Heart left ventricle (tissue), 16 donors: Measurements from ENCODE around the gene RNFT1. TPM values are rescaled to one million over a fixed set of nuclear protein-coding genes. Genes with fewer than 3 reads are reported as not detected.
A peak's percentile ranks its signal among the peaks of the same experiment; 100 is the strongest.
"Not testable (repeated sequence)": the region's sequence is repeated elsewhere in the genome, so short reads cannot be mapped to it uniquely, and the experiment has no call there.

Source experiments
- ATAC-seq, 4 donors: fragments of 200-7000 bp; cut with Tn5 transposase; one replicate each; pipeline ENCODE4 v1.9.1; 2020 to 2022; ENCODE audit warnings: moderate library complexity in 4 of 4, mild to moderate bottlenecking in 3 of 4, moderate number of reproducible peaks in 1 of 4
- DNase-seq, 5 donors: peaks; one replicate each; pipeline ENCODE4 v3.0.0-alpha.2; 2020
- H3K27ac ChIP-seq, 12 donors: fragments of 200-600 bp; sonication (generic) in 4 of 12; one replicate each; pipeline versions ENCODE4 v1.5.0 to v1.8.0; 2016 to 2022; ENCODE audit warnings: mild to moderate bottlenecking in 2 of 12
- H3K27me3 ChIP-seq, 9 donors: fragments of 200-600 bp; sonication (generic) in 2 of 9; one replicate each; pipeline versions ENCODE4 v1.5.1 to v1.8.0; 2016 to 2022; ENCODE audit warnings: mild to moderate bottlenecking in 3 of 9
- H3K36me3 ChIP-seq, 9 donors: fragments of 200-600 bp; sonication (generic) in 2 of 9; one replicate each; pipeline versions ENCODE4 v1.5.0 to v1.8.0; 2018 to 2022; ENCODE audit warnings: mild to moderate bottlenecking in 2 of 9
- H3K4me1 ChIP-seq, 12 donors: fragments of 200-600 bp; sonication (generic) in 4 of 12; one replicate each; pipeline versions ENCODE4 v1.5.0 to v1.8.0; 2016 to 2022; ENCODE audit warnings: mild to moderate bottlenecking in 3 of 12
- H3K4me3 ChIP-seq, 12 donors: fragments of 200-600 bp; sonication (generic) in 4 of 12; one replicate each; pipeline versions ENCODE4 v1.5.0 to v1.8.0; 2017 to 2022; ENCODE audit warnings: mild to moderate bottlenecking in 9 of 12, moderate library complexity in 4 of 12
- H3K9me3 ChIP-seq, 12 donors: fragments of 200-600 bp; sonication (generic) in 4 of 12; one replicate each; pipeline versions ENCODE4 v1.5.0 to v1.8.0; 2016 to 2022; ENCODE audit warnings: mild to moderate bottlenecking in 1 of 12
- CTCF ChIP-seq, 12 donors: fragments of 200-600 bp; sonication (generic) in 4 of 12; IDR thresholded peaks; one replicate each; pipeline versions ENCODE4 v1.5.0 to v1.8.0; 2018 to 2022; ENCODE audit warnings: antibody characterized with exemption in 12 of 12, mild to moderate bottlenecking in 5 of 12
- POLR2A ChIP-seq, 2 donors: fragments of 450-650 bp; IDR thresholded peaks; one replicate each; pipeline ENCODE4 v1.6.1; 2017; ENCODE audit warnings: antibody characterized with exemption in 2 of 2, mild to moderate bottlenecking in 2 of 2, moderate library complexity in 2 of 2
- WGBS, 4 donors: extraction: QIAGEN DNeasy Blood & Tissue Kit in 2 of 4; methylation state at CpG; one replicate each; pipeline versions ENCODE4 v1.1.5 to v1.1.7; 2013 to 2018; 5-methylcytosine and 5-hydroxymethylcytosine counted together
- intact Hi-C, 10 donors: fragments of 100-400 bp; cut with DNase I; formaldehyde crosslinking; loops; one replicate each; pipeline versions ENCODE4 v1.11.1 to v1.14.2; 2022
- long read RNA-seq, 3 donors: library from polyadenylated mRNA; unstranded; transcript quantifications; one replicate each; pipeline ENCODE4 v2.0.0, GENCODE V29; 2020 to 2021
- polyA plus RNA-seq, 2 donors: library from polyadenylated mRNA; stranded (reverse); fragments of 200-250 nt; gene quantifications; one replicate each; pipeline ENCODE4 v1.2.3, GENCODE V29; 2013
- total RNA-seq, 9 donors: library from RNA; depleted of rRNA in 2 of 9; stranded (reverse); fragments of >200 nt in 2 of 9; fragmentation: NEBNext Ultra II Directional in 3 of 9; extraction: Animal tissue kit (Norgen Biotek cat#: 25700) in 3 of 9; gene quantifications; one replicate each; pipeline versions ENCODE4 v1.1.0 to v1.2.4, GENCODE V29; 2016 to 2023
- donor health status: ischemic (EF 13 %, LVEDD 7.1; RV severe dilation, severe dysfunction).
- donor health status: healthy with polysubstance abuse.
- donor health status: DM: no; HTN: yes; CAD: no.
- donor health status: DM: no; HTN: no; CAD: no.
- donor health status: ischemic (EF 25% LVEDD 6.9; RV normal size, moderate dysfunction).
- donor health status: ischemic (EF 25% LVEDD 5.7; RV mildly dilated, moderate dysfunction).
- donor health status: healthy.
- donor health status: DM: yes; HTN: yes; CAD: no.
- donor health status: ischemic (EF 35%, LVEDD 5.7; RV mildly dilated, moderate dysfunction).
- donor health status: nonischemic (EF 11% LVEDD 7.7; RV severe dilation, severe dysfunction).
- donor health status: DM: yes; HTN: yes; CAD: no.
- donor health status: PGD.
- donor health status: ischemic (EF 29% LVEDD 5.4; RV normal size, mild dysfunction).
- donor health status: nonischemic (EF 23%, LVEDD 6.1; RV moderate dilation, normal function).

Gene RNFT1, protein sequence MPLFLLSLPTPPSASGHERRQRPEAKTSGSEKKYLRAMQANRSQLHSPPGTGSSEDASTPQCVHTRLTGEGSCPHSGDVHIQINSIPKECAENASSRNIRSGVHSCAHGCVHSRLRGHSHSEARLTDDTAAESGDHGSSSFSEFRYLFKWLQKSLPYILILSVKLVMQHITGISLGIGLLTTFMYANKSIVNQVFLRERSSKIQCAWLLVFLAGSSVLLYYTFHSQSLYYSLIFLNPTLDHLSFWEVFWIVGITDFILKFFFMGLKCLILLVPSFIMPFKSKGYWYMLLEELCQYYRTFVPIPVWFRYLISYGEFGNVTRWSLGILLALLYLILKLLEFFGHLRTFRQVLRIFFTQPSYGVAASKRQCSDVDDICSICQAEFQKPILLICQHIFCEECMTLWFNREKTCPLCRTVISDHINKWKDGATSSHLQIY
- total RNA-seq (10 to 100 TPM in 2 of 9 donors, 1 to 10 TPM in 7; 4.7 to 18.0 (median 8.8) TPM), polyA plus RNA-seq (10 to 100 TPM in 1 of 2 donors, 1 to 10 TPM in 1; 9.4 to 11.2 TPM)
- long read RNA-seq, donor 1, transcript RNFT1-201 (9 exons, 2,101 nt) = major isoform, 16 of 20 reads
- long read RNA-seq, donor 1, partial matches to known transcripts = 1 of 20 reads
- long read RNA-seq, donor 1, other reads (novel, unspliced or antisense) = 1 of 20 reads
- long read RNA-seq, donor 2, transcript RNFT1-202 (7 exons, 1,809 nt) = minor isoform, 15 of 51 reads
- long read RNA-seq, donor 2, transcript RNFT1-201 (9 exons, 2,101 nt) = major isoform, 27 of 51 reads
- long read RNA-seq, donor 2, partial matches to known transcripts = 5 of 51 reads
- long read RNA-seq, donor 2, other reads (novel, unspliced or antisense) = 2 of 51 reads
- long read RNA-seq, donor 3, transcript RNFT1-201 (9 exons, 2,101 nt) = major isoform, 15 of 22 reads
- long read RNA-seq, donor 3, partial matches to known transcripts = 2 of 22 reads
- long read RNA-seq, donor 3, other reads (novel, unspliced or antisense) = 5 of 22 reads

- no peaks in the 10 kb centered on the region for H3K27me3 ChIP-seq
- H3K27ac ChIP-seq = peak within 1 kb of the TSS; percentile 76 to 97 (median 94)
- no peaks in the 10 kb centered on the region for H3K9me3 ChIP-seq
- peak in 1 of 2 donors; percentile 79 for TF ChIP-seq POLR2A (IDR thresholded peaks at IDR 0.05)
- TF ChIP-seq CTCF (IDR thresholded peaks at IDR 0.05) = no peak
- H3K36me3 ChIP-seq = peaks cover 0 to 24% (median 6%) of the 10 kb centered on the region in 9 donors
- H3K4me3 ChIP-seq = peak within 1 kb of the TSS; percentile 49 to 98 (median 84)
- intact Hi-C loops = loop anchor here in 4 of 10 donors (2.0 to 10.0 kb wide), 5 partner anchors 50 to 73 kb away; partner anchors contain the start of genes RPS6KB1 (in 2 of the 4) and TUBD1 (in 2 of the 4)
- peaks cover 0 to 23% (median 15%) of the 10 kb centered on the region in 12 donors for H3K4me1 ChIP-seq
- DNase-seq (peak; percentile 93 to 96 (median 94)), ATAC-seq (peak; percentile 96 to 98 (median 98))
- WGBS, 4 donors = 2 to 13% (median 3%) methylated on average over 14 to 67 of the region's 67 CpGs
These were observed at the start of gene RNFT1 for GRCh38 chr17:59964482-59965328. Gene RNFT1, minus strand, starts transcription at chr17:59964740. Its CDS starts 77 bp downstream, at chr17:59964663.

DNA sequence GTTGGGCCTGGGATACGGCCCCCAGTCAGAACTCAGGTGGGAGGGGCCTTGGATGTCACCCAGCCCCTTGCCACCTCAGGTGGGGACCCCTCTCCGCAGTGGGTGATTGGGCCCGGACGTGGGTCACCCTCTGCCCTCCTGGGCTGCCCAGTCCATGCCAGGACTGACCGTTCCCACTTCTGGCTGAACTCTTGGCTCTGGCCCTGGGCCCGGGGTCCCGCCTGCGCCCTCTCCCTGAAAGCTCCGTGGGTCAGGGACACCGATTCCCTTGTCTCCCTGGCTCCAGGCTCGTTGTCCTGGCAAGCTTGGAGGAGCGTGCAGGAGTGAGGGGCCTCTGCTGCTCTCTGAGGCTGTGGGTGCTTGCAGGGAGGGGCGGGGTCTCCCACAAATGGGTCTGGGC, 44.8 kb upstream of the RNFT1 start:
- 80 to 85% (median 85%) methylated on average over 3 to 7 of the region's 13 CpGs; no CpG with 5 or more reads in 1 of the 4 donors for WGBS, 4 donors
- H3K4me1 ChIP-seq, ATAC-seq, DNase-seq, H3K36me3 ChIP-seq, H3K27ac ChIP-seq, H3K27me3 ChIP-seq, intact Hi-C loops, H3K9me3 ChIP-seq, H3K4me3 ChIP-seq: not testable (repeated sequence)

- H3K36me3 ChIP-seq, H3K9me3 ChIP-seq, H3K4me1 ChIP-seq, DNase-seq, H3K27me3 ChIP-seq, H3K27ac ChIP-seq, intact Hi-C loops, ATAC-seq, H3K4me3 ChIP-seq: not testable (repeated sequence)
- 68 to 73% methylated on average over 8 of the region's 16 CpGs; no CpG with 5 or more reads in 2 of the 4 donors for WGBS, 4 donors
These were observed 43.8 kb upstream of the RNFT1 start for GRCh38 chr17:60008377-60008776.

GRCh38 chr17:60006160-60006559, 41.6 kb upstream of the RNFT1 start:
- H3K27me3 ChIP-seq = no peaks in the 10 kb centered on the region
- ATAC-seq (no peak), DNase-seq (no peak)
- H3K4me3 ChIP-seq = no peak overlapping the region
- H3K27ac ChIP-seq = no peak overlapping the region
- TF ChIP-seq CTCF (IDR thresholded peaks at IDR 0.05) (no peak), POLR2A (IDR thresholded peaks at IDR 0.05) (no peak)
- intact Hi-C loops = no loop called here
- no peaks in the 10 kb centered on the region for H3K9me3 ChIP-seq
- no peaks in the 10 kb centered on the region for H3K4me1 ChIP-seq
- WGBS, 4 donors = 89 to 94% (median 91%) methylated on average over 13 of the region's 13 CpGs
- no peaks in the 10 kb centered on the region for H3K36me3 ChIP-seq

DNA sequence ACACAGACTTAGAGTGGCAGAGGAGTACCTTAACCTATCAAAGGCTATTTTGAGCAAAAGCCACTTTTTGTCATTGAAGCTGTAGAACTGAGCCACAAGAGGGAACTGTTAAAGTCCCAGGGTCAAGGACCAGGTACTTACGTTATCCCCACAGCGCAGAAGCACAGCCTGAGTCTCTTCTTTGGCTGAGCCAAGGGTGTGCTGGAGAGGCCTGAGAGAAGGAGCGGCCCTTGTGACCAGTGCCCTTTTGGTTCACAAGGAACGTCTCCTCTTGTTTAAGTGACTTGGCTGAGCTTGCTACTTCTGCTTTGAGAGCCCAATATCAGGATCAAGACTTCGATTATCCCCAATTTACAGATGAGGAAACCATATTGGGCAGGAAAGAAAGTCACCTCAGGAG, 40.0 kb upstream of the RNFT1 start:
- H3K27me3 ChIP-seq, H3K27ac ChIP-seq, DNase-seq, H3K9me3 ChIP-seq, H3K4me1 ChIP-seq, ATAC-seq, H3K4me3 ChIP-seq, intact Hi-C loops, H3K36me3 ChIP-seq: not testable (repeated sequence)
- WGBS, 4 donors = 81 to 85% (median 84%) methylated on average over 5 of the region's 5 CpGs

GRCh38 chr17:60002405-60002804, 37.9 kb upstream of the RNFT1 start:
- H3K27ac ChIP-seq, H3K4me3 ChIP-seq, ATAC-seq, intact Hi-C loops, H3K36me3 ChIP-seq, H3K4me1 ChIP-seq, H3K27me3 ChIP-seq, DNase-seq, H3K9me3 ChIP-seq: not testable (repeated sequence)
- WGBS, 4 donors = 82 to 87% (median 86%) methylated on average over 3 of the region's 3 CpGs

- H3K27ac ChIP-seq, DNase-seq, H3K9me3 ChIP-seq, H3K36me3 ChIP-seq, ATAC-seq, H3K4me3 ChIP-seq, H3K4me1 ChIP-seq, intact Hi-C loops, H3K27me3 ChIP-seq: not testable (repeated sequence)
- 71 to 97% (median 88%) methylated on average over 2 to 3 of the region's 3 CpGs for WGBS, 4 donors
These were observed 32.1 kb upstream of the RNFT1 start for GRCh38 chr17:59996608-59997007.
